H1 (cell line): ENCODE measurements around the gene NGFR. TPM values are rescaled to one million over a fixed set of nuclear protein-coding genes. Genes with fewer than 3 reads are reported as not detected.
A peak's percentile ranks its signal among the peaks of the same experiment; 100 is the strongest.

Experiments used
- CTCF ChIA-PET: fragments of 300-600 bp; sonication (Branson Sonifier 250); formaldehyde crosslinking; loops from one replicate; lab custom pipeline; 2021; ENCODE audit not compliant: partially characterized antibody; lab: Charles Lee
- POLR2A ChIA-PET: fragments of 300-600 bp; sonication (Branson Sonifier 250); formaldehyde crosslinking; loops from one replicate; lab custom pipeline; 2021; ENCODE audit warnings: inconsistent platforms; ENCODE audit not compliant: partially characterized antibody; lab: Charles Lee
- DNase-seq, 2 experiments: peaks; one replicate each; pipeline versions ENCODE4 v3.0.0 to v3.0.0-alpha.2; 2010 to 2022; ENCODE audit warnings: low spot score in 2 of 2, low read depth in 1 of 2, mixed read lengths in 1 of 2
- FAIRE-seq: peaks from 2 replicates; lab custom pipeline; 2011; peaks lifted over from hg19 to GRCh38; lab: Jason Lieb, UNC
- H2AFZ ChIP-seq: 2 replicates; pipeline ENCODE4 v1.8.1; 2012; ENCODE audit warnings: low read length, inconsistent platforms
- H2AK5ac ChIP-seq: 2 replicates; pipeline ENCODE4 v1.6.1; 2013; ENCODE audit warnings: low read depth, low read length
- H2BK120ac ChIP-seq: replicated peaks from 2 replicates; pipeline ENCODE3; 2013; ENCODE audit warnings: low read depth, low read length, inconsistent platforms
- H2BK12ac ChIP-seq: 2 replicates; pipeline ENCODE4 v1.6.1; 2013; ENCODE audit warnings: low read depth, low read length
- H2BK15ac ChIP-seq: 2 replicates; pipeline ENCODE4 v1.6.1; 2013; ENCODE audit warnings: low read length
- H2BK20ac ChIP-seq: 2 replicates; pipeline ENCODE4 v1.6.1; 2013; ENCODE audit warnings: low read length
- H2BK5ac ChIP-seq: 2 replicates; pipeline ENCODE4 v1.6.1; 2013; ENCODE audit warnings: low read depth, low read length
- H3K14ac ChIP-seq: 2 replicates; pipeline ENCODE4 v1.6.1; 2013; ENCODE audit warnings: inconsistent platforms; ENCODE audit not compliant: insufficient read length
- H3K18ac ChIP-seq: 2 replicates; pipeline ENCODE4 v1.6.1; 2013; ENCODE audit warnings: low read length; ENCODE audit errors: extremely low read depth
- H3K23ac ChIP-seq: 2 replicates; pipeline ENCODE4 v1.6.1; 2013; ENCODE audit warnings: inconsistent platforms; ENCODE audit not compliant: insufficient read length
- H3K23me2 ChIP-seq: 2 replicates; pipeline ENCODE4 v1.6.1; 2013; ENCODE audit warnings: low read depth, low read length
- H3K27ac ChIP-seq: 2 replicates; pipeline ENCODE4 v1.6.1; 2011; ENCODE audit warnings: low read depth, low read length, inconsistent platforms
- H3K27me3 ChIP-seq, 4 experiments: replicated peaks in 1 of 4; 1 replicate in 1 of 4; 2 replicates in 3 of 4; pipeline versions ENCODE4 v1.6.1 to v1.8.1; 2011 to 2013; ENCODE audit warnings: low read length in 3 of 4, mild to moderate bottlenecking in 3 of 4, inconsistent platforms in 2 of 4, mixed read lengths in 2 of 4, moderate library complexity in 1 of 4; ENCODE audit not compliant: control insufficient read depth in 3 of 4, insufficient read depth in 3 of 4; ENCODE audit errors: extremely low read depth in 1 of 4
- H3K36me3 ChIP-seq, 4 experiments: 2 replicates each; pipeline versions ENCODE4 v1.6.1 to v1.8.1; 2011 to 2013; ENCODE audit warnings: mild to moderate bottlenecking in 4 of 4, low read length in 3 of 4, moderate library complexity in 2 of 4, control low read depth in 1 of 4, inconsistent platforms in 1 of 4; ENCODE audit not compliant: insufficient read depth in 4 of 4, control insufficient read depth in 2 of 4
- H3K4ac ChIP-seq: replicated peaks from 2 replicates; pipeline ENCODE3; 2013; ENCODE audit warnings: low read length, low read depth, mixed read lengths, inconsistent platforms; ENCODE audit not compliant: insufficient read length
- H3K4me1 ChIP-seq, 4 experiments: replicated peaks in 1 of 4; 1 replicate in 1 of 4; 2 replicates in 3 of 4; pipeline versions ENCODE4 v1.6.1 to v1.8.1; 2011 to 2013; ENCODE audit warnings: low read length in 3 of 4, inconsistent platforms in 2 of 4, mixed read lengths in 1 of 4; ENCODE audit not compliant: insufficient read depth in 4 of 4, control insufficient read depth in 3 of 4
- H3K4me2 ChIP-seq, 2 experiments: 2 replicates each; pipeline versions ENCODE4 v1.6.1 to v1.8.1; 2011 to 2013; ENCODE audit warnings: low read depth in 2 of 2, low read length in 2 of 2, control low read depth in 1 of 2, inconsistent platforms in 1 of 2, mild to moderate bottlenecking in 1 of 2; ENCODE audit not compliant: insufficient read depth in 1 of 2
- H3K4me3 ChIP-seq, 4 experiments: fragments of 200-600, 300-600 bp in 1 of 4; sonication (generic), shearing (Covaris generic), sonication (Bioruptor Twin) in 1 of 4; 2 replicates each; pipeline versions ENCODE4 v1.5.1 to v1.8.1; 2011 to 2016; ENCODE audit warnings: low read length in 4 of 4, low read depth in 3 of 4, control low read depth in 2 of 4, inconsistent platforms in 2 of 4, mild to moderate bottlenecking in 2 of 4, mixed read lengths in 1 of 4, moderate library complexity in 1 of 4; ENCODE audit not compliant: insufficient read depth in 2 of 4; ENCODE audit errors: extremely low read depth in 1 of 4
- H3K56ac ChIP-seq: replicated peaks from 2 replicates; pipeline ENCODE3; 2013; ENCODE audit warnings: low read depth, mild to moderate bottlenecking, mixed read lengths, low read length, inconsistent platforms; ENCODE audit not compliant: insufficient read length
- H3K79me1 ChIP-seq: 2 replicates; pipeline ENCODE4 v1.6.1; 2013; ENCODE audit warnings: low read depth, low read length, control low read depth
- H3K79me2 ChIP-seq, 2 experiments: 2 replicates each; pipeline versions ENCODE4 v1.6.1 to v1.8.1; 2012 to 2013; ENCODE audit warnings: low read length in 2 of 2, mild to moderate bottlenecking in 2 of 2, inconsistent platforms in 1 of 2; ENCODE audit not compliant: insufficient read depth in 2 of 2, control insufficient read depth in 1 of 2
- H3K9ac ChIP-seq, 4 experiments: replicated peaks in 1 of 4; 1 replicate in 1 of 4; 2 replicates in 3 of 4; pipeline versions ENCODE4 v1.6.1 to v1.8.1; 2011 to 2013; ENCODE audit warnings: low read depth in 3 of 4, low read length in 3 of 4, control low read depth in 2 of 4, mild to moderate bottlenecking in 2 of 4, moderate library complexity in 2 of 4, inconsistent platforms in 1 of 4; ENCODE audit errors: extremely low read depth in 1 of 4
- H3K9me3 ChIP-seq, 2 experiments: 2 replicates each; pipeline versions ENCODE4 v1.6.1 to v1.8.1; 2012 to 2013; ENCODE audit warnings: mild to moderate bottlenecking in 2 of 2, moderate library complexity in 2 of 2, control low read depth in 1 of 2, inconsistent platforms in 1 of 2, low read depth in 1 of 2, low read length in 1 of 2, mixed read lengths in 1 of 2; ENCODE audit not compliant: insufficient read depth in 2 of 2
- H4K20me1 ChIP-seq, 2 experiments: replicated peaks in 1 of 2; 2 replicates each; pipeline versions ENCODE3 to v1.8.1; 2011 to 2013; ENCODE audit warnings: inconsistent platforms in 2 of 2, low read length in 2 of 2, mild to moderate bottlenecking in 1 of 2; ENCODE audit not compliant: insufficient read depth in 2 of 2, control insufficient read depth in 1 of 2
- H4K5ac ChIP-seq: 2 replicates; pipeline ENCODE4 v1.6.1; 2013; ENCODE audit warnings: low read length, low read depth, mixed read lengths, inconsistent platforms; ENCODE audit not compliant: insufficient read length
- H4K8ac ChIP-seq: 2 replicates; pipeline ENCODE4 v1.8.0; 2013; ENCODE audit warnings: mild to moderate bottlenecking, moderate library complexity, low read length, inconsistent platforms; ENCODE audit not compliant: insufficient read depth; ENCODE audit errors: extremely low read depth
- H4K91ac ChIP-seq: replicated peaks from 2 replicates; pipeline ENCODE3; 2013; ENCODE audit warnings: low read length, mixed read lengths, inconsistent platforms; ENCODE audit not compliant: insufficient read length
- CTBP2 ChIP-seq: IDR thresholded peaks from 2 replicates; pipeline ENCODE4 v1.7.0; 2011; ENCODE audit warnings: borderline replicate concordance, mild to moderate bottlenecking, moderate library complexity, mixed read lengths, low read length; ENCODE audit not compliant: insufficient read depth, insufficient read length
- EP300 ChIP-seq, 2 experiments: IDR thresholded peaks; 1 replicate in 1 of 2; 2 replicates in 1 of 2; pipeline ENCODE4 v1.6.1; 2011 to 2012; ENCODE audit warnings: low read depth in 2 of 2, low read length in 2 of 2, mild to moderate bottlenecking in 2 of 2, borderline replicate concordance in 1 of 2, inconsistent platforms in 1 of 2, moderate library complexity in 1 of 2
- EZH2 ChIP-seq: fragments of 200-600 bp; sonication (generic); IDR thresholded peaks from 2 replicates; pipeline ENCODE4 v1.7.1; 2012; ENCODE audit warnings: low read depth, mild to moderate bottlenecking, moderate library complexity, low read length, inconsistent platforms; ENCODE audit not compliant: severe bottlenecking
- HDAC2 ChIP-seq, 2 experiments: fragments of 300-600 bp in 1 of 2; sonication (generic) in 1 of 2; IDR thresholded peaks; 2 replicates each; pipeline ENCODE4 v1.6.1; 2011 to 2012; ENCODE audit warnings: low read depth in 2 of 2, low read length in 2 of 2, mild to moderate bottlenecking in 2 of 2, moderate library complexity in 2 of 2, borderline replicate concordance in 1 of 2, inconsistent platforms in 1 of 2
- SIRT6 ChIP-seq: IDR thresholded peaks from one replicate; pipeline ENCODE4 v1.7.1; 2012; ENCODE audit warnings: low read length, inconsistent platforms
- TAF7 ChIP-seq: optimal IDR thresholded peaks from 2 replicates; pipeline ENCODE3; 2011; ENCODE audit warnings: low read depth, mild to moderate bottlenecking, inconsistent platforms, low read length, moderate library complexity, borderline replicate concordance
- TBP ChIP-seq: IDR thresholded peaks from 2 replicates; pipeline ENCODE4 v1.6.1; 2011; ENCODE audit warnings: low read depth, low read length, improper control_type of control experiment
- TCF12 ChIP-seq: IDR thresholded peaks from 2 replicates; pipeline ENCODE4 v1.6.1; 2011; ENCODE audit warnings: low read depth, mild to moderate bottlenecking, low read length
- WGBS, 2 experiments: shearing (Covaris generic) in 1 of 2; methylation state at CpG; one replicate each; pipeline versions ENCODE4 v1.1.6 to v1.1.7; 2013 to 2015; ENCODE audit warnings: low lambda C conversion rate in 2 of 2, mixed read lengths in 2 of 2, inconsistent platforms in 1 of 2, low coverage in 1 of 2, missing lambda C conversion rate in 1 of 2; ENCODE audit not compliant: insufficient replicate concordance in 2 of 2, insufficient coverage in 1 of 2, insufficient read length in 1 of 2; ENCODE audit errors: extremely low coverage in 1 of 2, missing lambda C conversion rate in 1 of 2; 5-methylcytosine and 5-hydroxymethylcytosine counted together
- polyA plus RNA-seq, 7 experiments: library from polyadenylated mRNA; depleted of rRNA in 3 of 7; stranded (reverse) in 5 of 7; unstranded in 2 of 7; fragments of >200 nt in 5 of 7; fragments of 200-250 nt in 2 of 7; gene quantifications; 1 replicate in 5 of 7; 2 replicates in 1 of 7; 4 replicates in 1 of 7; pipeline versions ENCODE4 v1.2.1 to v1.2.3, GENCODE V29; 2011 to 2013; ENCODE audit warnings: missing spikeins in 2 of 7, mixed read lengths in 2 of 7
- total RNA-seq: library from RNA; stranded (reverse); fragmentation: NEBNext Ultra II Directional; extraction: Animal tissue kit (Norgen Biotek cat#: 25700); gene quantifications from 2 replicates; pipeline ENCODE4 v1.2.1, GENCODE V29; 2021

The NGFR gene
- total and polyA plus RNA-seq, 2 of the 8 experiments (the other 6 are each of a cell fraction or from before 2014, with no cell fraction given): 8.1 to 10.3 TPM

DNA sequence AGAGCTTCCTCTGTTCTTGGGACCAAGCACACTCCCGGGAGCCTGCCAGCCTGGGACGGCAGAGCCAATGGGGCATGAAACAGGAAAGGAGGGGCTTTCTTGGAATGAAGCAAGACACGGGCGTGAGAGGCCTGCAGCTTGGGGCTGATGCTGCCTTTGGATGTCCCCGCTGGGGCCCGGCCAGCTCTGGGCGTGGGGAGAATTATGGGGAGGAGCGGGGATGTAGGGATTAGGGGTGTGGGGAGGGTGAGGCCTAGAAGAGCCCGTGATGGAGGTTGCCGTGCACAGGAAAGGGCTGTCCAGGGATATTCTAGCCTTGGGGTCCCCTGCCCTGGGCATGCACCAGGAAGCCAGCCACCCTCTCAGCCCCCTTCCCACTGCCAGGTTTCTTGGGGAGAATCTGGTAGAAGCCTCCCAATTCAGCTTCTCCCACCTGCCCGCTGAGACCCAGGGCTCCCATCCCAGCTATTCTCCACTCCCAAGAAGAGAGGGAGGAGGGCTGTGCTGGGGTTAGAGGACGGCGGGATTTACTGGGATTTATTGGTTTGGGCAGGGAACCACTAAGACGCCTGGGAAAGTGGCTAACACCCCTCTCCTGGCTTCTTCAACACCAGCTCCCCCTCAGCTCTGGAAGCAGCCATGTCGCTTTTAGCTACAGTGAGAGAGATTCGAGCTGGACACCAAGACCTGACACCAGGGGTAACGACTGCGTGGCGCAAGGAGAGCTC lies 60.6 kb downstream of the NGFR start:
- no peaks in the 10 kb centered on the region for H4K20me1 ChIP-seq
- H2AK5ac ChIP-seq: no peak overlapping the region
- peaks cover 0 to 3% (median 1%) of the 10 kb centered on the region in 4 experiments; a peak in 2 of 7 replicates for H3K27me3 ChIP-seq
- H2BK5ac ChIP-seq: no peak overlapping the region
- H3K14ac ChIP-seq: no peak overlapping the region
- CTCF ChIA-PET: interaction anchor here (0.6 to 16.4 kb wide), 54 partner anchors 10 to 519 kb away, joined by 3 to 228 read pairs (median 8); partner anchors contain the start of genes NGFR, NXPH3, PHB1 and PHOSPHO1
- no peak overlapping the region for H2BK120ac ChIP-seq
- peak overlapping the region; percentile 22; the same call in 1 of the 2 replicates for H2BK12ac ChIP-seq
- H3K4me1 ChIP-seq: no peaks in the 10 kb centered on the region
- peak overlapping the region; percentile 61 for H4K91ac ChIP-seq
- H3K79me2 ChIP-seq: no peaks in the 10 kb centered on the region
- peak overlapping the region; percentile 90 for H3K4ac ChIP-seq
- H3K27ac ChIP-seq: no peak overlapping the region
- peak overlapping the region; percentile 4; the same call in 1 of the 2 replicates for H2BK20ac ChIP-seq
- TF ChIP-seq TCF12: no peak
- TF ChIP-seq SIRT6: no peak
- no peak for TF ChIP-seq EP300 (IDR thresholded peaks at IDR 0.05; ENCODE audit: borderline replicate concordance in 1 of 2, low read depth in 2 of 2, low read length in 2 of 2)
- no peak for TF ChIP-seq EZH2
- TF ChIP-seq TBP: no peak
- TF ChIP-seq HDAC2 (IDR thresholded peaks at IDR 0.05; ENCODE audit: borderline replicate concordance in 1 of 2, low read depth in 2 of 2, low read length in 2 of 2): no peak
- no peak for TF ChIP-seq TAF7
- no peak for TF ChIP-seq CTBP2
- TF ChIP-seq, all 59 proteins: peak for 0
- no peak overlapping the region for H3K23ac ChIP-seq
- POLR2A ChIA-PET: interaction anchor here (0.6 to 1.4 kb wide), 5 partner anchors 10 to 153 kb away, joined by 3 to 5 read pairs (median 4); no protein-coding TSS in a partner anchor
- no peak overlapping the region for H3K56ac ChIP-seq
- no peaks in the 10 kb centered on the region for H3K36me3 ChIP-seq
- H4K5ac ChIP-seq: peak overlapping the region; percentile 51
- 74% methylated on average over 19 of the region's 19 CpGs; no CpG with 5 or more reads in 1 of the 2 experiments for WGBS, 2 experiments
- H3K4me2 ChIP-seq: peak overlapping the region in 1 of 2 experiments; percentile 30; a peak in 2 of 4 replicates
- no peak overlapping the region for H3K9ac ChIP-seq
- no peaks in the 10 kb centered on the region for H3K79me1 ChIP-seq
- FAIRE-seq (no peak), DNase-seq (no peak)
- H3K9me3 ChIP-seq: no peaks in the 10 kb centered on the region
- peak overlapping the region in 1 of 4 experiments; percentile 15; a peak in 1 of 8 replicates for H3K4me3 ChIP-seq
- no peaks in the 10 kb centered on the region for H3K23me2 ChIP-seq
- H2AFZ ChIP-seq: peak overlapping the region; percentile 98
- H3K18ac ChIP-seq: no peak overlapping the region
- peak overlapping the region; percentile 82 for H4K8ac ChIP-seq
- H2BK15ac ChIP-seq: no peak overlapping the region; the same call in 1 of the 2 replicates
